GM19351 (cell line): ENCODE data around the gene C1orf122.
A peak's percentile ranks its signal among the peaks of the same experiment; 100 is the strongest.

Source experiments
- ATAC-seq: cut with Tn5 transposase; IDR thresholded peaks from one replicate; pipeline ENCODE4 v1.9.1; 2021; ENCODE audit warnings: mild to moderate bottlenecking, moderate library complexity; ENCODE audit not compliant: unreplicated experiment

Gene C1orf122

DNA sequence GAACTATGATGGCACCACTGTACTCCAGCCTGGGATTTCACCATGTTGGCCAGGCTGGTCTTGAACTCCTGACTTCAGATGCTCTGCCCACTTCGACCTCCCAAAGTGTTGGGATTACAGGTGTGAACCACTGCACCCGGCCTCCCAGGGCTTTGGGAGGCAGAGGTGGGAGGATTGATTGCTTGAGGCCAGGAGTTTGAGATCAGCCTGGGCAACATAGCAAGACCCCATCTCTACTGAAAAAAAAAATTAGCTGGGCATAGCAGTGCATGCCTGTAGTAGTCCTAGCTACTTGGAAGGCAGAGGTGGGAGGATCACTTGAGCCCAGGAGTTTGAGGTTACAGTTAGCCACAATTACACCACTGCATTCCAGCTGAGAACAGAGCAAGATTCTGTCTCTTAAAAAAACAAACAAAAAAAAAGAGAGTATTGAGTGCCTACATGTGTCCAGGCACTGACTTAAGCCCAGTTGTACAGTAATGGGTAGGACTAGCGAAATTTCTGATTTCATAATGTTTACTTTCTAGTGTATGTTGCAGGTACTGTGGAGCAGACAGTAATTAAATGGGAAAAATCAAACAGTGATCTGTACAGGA, 9.7 kb upstream of the C1orf122 start:
- ATAC-seq = no peak

DNA sequence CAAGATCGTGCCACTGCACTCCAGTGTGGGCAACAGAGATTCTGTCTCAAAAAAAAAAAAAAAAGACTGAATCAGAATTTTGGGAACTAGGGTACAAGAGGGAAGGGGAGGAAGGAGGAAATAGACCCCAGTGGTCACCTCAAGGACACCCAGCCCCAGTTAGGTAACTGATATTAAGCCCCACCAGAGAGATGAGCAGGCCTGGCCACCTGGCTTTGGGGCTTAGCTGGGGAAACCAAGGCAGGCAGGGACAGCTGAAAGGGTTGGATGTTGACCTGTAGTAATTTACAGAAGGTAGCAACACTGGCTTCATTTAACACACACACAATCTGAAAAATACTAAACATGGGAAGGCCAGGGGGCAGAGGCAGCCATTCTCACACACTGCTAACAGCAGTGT, 5.2 kb upstream of the C1orf122 start:
- ATAC-seq = no peak

DNA sequence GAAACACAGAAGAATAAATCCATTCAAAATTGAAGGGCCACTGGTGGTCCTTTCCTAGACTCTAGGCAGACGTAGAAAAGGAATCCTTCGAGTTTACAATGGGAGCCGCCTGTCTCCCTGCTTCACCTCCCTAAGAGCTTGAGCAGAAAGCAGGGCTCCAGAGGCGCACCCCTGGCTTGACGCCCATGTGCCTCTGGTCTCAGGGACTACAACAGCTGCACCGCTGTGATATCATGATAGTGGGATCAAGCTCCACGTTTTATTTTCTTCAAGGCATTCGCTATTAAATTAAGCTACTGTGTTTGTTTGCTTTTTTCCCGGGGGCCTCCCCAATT, 403 bp upstream of the C1orf122 start:
- no peak for ATAC-seq

DNA sequence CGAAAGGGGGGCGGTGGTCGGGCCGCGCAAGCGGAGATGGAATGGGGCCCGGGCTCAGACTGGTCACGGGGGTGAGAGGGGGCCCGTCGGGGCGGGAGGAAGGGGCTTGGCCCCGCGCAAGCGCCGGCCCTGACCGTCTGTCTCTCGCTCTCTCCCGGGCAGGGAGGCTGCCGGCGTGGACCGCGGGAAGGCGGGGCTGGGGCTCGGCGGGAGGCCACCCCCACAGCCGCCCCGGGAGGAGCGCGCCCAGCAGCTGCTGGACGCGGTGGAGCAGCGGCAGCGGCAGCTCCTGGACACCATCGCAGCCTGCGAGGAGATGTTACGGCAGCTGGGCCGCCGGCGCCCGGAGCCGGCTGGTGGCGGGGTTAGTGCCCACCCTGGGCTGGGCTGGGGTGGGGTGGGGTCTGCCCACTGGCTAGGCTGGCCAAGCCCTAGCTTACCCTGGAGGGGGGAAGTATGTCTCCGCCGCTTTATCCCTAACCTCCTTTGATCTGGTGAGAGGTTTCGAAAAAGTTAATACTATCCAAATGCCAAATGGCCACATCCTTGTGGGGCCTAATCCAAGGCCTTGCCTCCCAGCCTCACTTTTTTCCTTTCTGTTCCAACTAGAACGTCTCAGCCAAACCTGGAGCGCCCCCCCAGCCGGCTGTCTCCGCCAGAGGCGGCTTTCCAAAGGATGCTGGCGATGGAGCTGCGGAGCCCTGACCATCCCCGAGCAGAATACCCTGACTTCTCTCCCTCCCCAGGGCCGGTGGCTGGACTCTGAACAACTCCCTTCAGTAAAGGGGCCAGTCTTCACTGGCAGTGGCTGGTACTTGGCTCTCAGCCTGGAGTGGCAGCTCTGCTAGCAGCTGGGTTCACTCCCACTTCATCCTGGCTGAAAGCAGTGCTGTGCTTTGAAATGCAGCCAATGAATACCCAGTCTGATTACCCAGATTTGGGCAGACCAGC, 1.1 kb downstream of the C1orf122 start:
- ATAC-seq = peak; percentile 36

DNA sequence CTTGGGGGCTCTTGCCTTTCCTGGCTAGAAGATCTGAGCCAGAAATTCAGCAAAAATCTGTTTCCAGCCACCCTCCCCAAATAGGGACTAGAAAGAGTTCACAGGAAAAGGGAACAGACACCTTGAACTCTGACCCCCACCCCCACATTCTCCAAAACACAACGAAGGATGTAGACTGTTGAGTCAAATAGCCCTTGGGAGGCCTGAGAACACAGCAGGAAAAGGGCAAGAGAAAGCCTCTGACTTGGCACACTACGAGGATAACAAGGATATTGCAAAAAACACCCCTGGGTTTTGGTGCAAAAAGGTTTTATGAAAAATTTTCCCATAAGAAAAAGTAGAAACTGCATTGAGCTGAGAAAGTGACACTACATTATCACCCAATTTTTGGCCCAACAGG, 2.4 kb downstream of the C1orf122 start:
- ATAC-seq = no peak

DNA sequence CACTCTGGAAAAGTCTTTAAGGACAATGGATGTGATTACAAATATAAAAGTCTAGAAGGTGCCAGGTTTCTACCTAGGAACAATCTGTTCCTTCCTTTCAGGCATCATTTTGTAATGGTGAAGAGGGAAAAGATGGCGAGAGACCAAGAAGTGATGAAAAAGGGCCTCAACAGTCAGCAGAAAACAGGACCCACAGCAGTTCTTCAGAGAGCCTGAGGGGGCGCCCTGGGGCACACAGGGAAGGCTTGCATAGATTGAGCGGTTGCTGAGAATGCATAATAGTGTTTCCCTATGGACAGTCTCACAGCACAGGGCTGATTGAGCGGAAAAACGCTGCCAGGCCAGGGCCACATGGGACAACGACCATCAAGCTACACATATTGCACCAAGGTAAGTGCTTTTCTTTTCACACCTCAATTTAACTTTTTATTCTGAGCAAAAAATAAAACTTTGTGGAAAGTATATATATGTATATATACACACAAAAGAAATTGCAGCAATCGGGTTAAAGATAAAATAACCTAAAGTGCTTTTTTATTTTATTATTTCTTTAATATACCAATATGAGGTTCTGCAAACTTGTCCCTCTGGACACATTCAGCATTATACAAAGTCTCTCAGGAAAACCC, 3.6 kb downstream of the C1orf122 start:
- ATAC-seq = peak; percentile 46

DNA sequence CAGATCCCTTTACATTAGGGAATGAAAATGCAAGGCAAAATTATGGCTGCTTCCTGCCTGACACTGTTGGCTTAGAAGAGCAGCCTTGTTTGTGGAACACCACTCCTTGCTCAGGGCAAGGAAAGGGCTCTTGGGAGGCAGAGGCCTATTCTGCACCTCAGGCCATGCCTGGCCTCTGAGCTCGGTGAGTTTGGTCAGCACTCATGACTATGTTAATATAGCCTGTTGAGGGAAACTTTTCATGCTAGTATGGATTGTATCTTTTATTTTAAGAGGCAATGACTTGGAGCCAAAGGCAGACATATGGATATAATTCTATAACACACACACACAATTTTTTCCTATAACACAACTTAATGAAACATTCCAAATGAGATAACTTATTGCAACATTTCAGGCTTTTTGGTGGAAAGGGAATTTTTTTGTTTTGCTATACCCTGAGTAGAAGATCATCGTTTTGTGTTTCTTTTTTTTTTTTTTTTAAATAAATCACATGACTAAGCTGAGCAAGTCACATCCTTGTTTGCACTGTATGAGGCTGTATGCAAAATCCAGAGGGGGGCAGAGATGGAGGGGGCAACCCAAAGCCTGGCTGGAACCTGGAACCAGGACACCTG, 6.0 kb downstream of the C1orf122 start:
- no peak for ATAC-seq

DNA sequence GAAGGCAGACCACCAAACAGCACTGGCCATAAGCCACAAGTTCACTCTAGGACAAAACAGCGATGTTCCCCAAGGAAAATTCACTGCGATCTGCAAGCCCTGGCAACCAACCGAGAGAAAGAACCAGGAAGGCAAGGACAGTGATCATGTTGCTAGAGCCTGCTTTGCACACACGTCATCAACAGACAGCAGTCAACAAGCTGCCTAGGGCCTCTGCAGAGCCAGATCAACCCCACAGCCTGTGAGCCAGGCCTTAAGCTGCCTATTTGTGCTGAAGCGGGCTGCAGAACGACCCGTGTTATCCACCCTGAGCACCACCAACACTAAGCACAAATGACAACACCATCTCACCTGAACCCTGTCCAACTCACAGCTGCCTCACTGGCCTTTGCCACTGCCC, 6.7 kb downstream of the C1orf122 start:
- ATAC-seq = no peak

DNA sequence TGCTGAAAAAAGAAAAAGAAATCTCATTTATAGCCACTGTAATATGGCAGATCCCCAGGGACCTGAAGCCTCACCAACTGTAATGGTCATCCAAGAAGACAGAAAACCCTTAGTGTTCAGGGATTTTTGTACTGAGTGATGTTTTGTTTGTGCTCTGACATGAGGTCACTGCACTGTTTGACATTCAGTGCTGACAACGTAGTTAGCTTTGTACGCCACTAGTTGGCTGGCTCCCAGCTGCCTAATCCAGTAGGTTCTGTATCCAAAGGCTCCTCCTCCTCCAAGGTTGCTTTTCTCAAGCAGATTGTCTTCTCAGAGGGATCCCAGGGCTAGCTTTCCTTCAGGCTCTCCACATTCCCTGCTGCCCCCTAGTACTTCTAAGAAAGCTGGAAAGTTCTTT, 9.9 kb downstream of the C1orf122 start:
- no peak for ATAC-seq

DNA sequence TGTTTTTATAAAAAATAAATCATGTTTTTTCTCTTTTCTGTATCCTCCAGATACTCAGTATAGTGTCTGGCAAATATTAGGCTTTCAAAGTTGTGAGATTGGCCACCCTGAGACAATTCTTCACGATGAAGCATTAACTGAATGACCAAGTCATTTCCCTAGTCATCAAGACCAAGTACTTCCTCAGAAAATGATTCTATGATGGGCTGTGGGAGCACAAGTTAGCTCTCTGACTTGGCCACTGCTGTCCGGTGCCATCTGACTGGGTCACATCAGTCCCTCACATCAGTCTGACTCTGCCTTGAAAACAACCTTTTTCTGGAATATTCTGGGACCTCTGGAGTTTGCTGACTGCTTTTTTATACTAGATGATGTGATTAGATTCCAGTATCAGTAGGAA, 13.9 kb downstream of the C1orf122 start:
- no peak for ATAC-seq

DNA sequence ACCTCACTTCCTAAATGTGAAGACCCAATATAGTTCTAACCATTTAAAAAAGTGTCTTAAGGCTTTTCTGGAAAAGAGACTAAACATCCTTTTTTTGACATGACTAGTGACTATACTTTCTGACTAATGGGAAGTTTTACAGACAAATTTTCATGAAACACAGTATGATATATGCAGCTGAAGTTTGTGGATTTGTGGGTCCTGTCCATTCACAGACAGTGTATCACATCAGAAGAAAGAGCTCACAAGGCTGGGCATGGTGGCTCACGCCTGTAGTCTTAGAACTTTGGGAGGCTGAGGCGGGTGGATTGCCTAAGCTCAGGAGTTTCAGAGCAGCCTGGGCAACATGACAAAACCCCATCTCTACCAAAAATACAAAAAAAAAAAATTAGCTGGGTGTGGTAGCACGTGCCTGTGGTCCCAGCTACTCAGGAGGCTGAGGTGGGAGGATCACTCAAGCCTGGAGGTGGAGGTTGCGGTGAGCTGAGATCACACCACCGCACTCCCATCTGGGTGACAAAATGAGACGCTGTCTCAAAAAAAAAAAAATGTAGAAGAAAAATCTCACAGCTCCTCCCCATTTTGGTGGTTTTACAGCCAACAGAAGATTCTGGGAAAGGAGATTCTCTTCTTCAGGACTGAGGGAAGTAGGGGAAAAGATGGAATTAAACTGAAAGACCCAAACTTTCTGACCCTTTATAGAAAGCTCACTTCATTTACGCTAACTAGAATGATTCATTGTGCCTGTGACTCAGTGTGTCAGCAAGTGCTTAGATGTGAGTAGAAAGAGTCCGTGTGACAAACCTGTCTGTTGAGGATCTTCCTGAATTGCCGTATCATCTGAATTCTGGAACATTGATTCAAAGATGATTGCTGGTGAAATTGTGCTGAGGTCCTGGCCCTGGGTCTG, 15.6 kb downstream of the C1orf122 start:
- ATAC-seq = no peak

DNA sequence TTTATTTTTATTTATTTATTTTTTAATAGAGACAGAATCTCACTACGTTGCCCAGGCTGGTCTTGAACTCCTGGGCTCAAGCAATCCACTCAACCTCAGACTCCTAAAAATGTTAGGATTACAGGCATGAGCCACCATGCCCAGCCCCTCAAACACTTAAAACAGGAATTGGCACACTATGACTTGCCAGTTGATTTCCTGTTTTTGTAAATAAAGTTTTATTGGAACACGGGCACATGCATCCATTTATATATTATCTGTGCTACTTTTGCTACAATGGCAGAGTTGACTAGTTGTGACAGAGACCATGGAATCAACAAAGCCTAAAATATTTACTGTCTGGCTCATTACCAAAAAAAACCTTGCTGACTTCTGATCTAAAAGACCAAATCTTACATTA, 16.4 kb downstream of the C1orf122 start:
- ATAC-seq = no peak

DNA sequence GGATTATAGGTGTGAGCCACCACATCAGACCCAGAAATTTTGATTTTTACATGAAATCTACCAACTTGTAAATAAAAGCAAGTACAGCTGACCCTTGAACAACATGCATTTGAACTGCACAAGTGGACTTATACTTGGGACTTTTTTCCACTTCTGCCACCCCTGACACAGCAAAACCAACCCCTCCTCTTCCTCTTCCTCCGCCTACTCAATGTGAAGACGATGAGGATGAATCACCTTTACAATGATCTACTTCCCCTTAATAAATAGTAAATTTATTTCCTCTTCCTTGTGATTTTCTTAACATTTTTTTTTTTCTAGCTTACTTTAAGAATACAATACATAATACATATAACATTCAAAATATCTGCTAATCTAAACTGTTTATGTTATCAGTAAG, 17.9 kb downstream of the C1orf122 start:
- no peak for ATAC-seq

DNA sequence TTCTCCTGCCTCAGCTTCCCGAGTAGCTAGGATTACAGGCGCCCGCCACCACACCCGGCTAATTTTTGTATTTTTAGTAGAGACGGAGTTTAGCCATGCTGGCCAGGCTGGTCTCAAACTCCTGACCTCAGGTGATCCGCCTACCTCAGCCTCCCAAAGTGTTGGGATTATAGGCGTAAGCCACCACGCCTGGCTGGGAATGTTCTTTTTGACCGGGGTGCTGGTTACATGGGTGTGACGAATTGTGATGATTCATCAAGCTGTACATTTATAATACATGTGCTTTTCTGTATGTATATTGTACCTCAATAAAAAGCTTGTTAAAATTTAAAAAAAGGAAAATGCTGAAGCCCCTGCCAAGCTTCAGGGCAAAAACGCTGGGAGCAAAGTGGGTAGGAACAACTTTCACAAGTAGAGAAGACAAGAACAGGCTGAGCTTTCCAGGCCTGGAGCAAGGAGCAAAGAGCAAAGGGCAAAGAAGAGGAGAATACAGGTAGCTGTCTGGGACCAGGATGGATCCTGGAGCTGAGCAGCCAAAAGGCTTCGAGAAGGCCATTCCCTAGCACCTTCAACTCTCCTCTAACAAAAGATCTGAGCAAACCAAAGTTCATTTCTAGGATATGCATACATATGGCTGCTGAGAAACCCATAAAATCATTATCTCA, 21.0 kb downstream of the C1orf122 start:
- no peak for ATAC-seq

DNA sequence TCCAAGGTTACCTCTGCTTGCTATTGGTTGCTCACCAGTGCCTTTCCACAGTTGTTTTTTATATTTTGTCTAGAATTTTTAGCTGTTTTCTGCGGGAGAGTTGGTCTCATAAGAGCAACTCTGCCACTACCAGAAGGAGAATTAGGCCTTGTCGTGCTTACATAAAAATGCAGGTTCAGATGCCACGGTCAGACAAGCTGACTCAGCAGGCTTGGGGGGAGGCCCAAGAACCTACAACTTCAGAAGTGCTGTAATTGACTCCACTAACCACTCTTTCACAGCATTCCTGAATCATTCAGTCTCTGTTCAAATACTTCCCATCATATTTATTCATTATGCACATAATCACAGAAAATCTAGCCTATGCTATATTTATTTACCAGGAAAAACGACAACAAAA, 23.5 kb downstream of the C1orf122 start:
- no peak for ATAC-seq

DNA sequence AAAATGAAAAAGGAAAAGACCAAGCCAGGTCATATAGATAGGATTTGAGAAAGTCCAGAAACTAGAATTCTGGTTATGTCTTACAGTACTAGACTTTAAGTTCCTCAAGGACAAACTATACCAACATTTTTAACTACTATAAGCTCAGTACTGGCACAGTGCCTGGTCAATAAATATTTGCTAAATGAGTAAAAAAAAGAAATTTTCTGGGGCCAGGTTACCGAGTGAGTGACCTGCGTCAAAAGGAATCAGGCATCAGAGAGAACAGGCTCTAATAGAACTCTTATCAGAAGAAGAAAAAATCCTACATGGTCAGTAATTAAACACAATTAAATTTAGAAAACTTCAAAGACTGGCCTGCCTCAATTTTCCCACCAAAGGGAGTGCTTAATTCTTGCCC, 24.2 kb downstream of the C1orf122 start:
- no peak for ATAC-seq

DNA sequence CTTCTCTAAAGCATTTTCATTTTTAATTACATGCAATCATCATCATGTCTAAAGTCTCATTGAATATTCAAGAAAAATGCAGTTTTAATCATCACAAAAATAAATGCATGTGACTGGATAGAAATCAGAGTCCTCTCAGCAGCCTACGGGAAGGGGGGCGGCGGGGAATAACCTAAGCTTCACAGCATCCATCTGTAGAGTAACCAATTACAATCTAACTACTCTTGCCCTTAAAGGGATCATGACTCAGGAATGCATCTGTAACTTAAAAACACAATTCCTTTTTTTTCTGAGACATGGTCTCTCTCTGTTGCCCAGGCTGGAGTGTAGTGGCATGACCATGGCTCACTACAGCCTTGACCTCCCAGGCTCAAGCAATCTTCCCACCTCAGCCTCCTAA, 29.2 kb downstream of the C1orf122 start:
- ATAC-seq = no peak

DNA sequence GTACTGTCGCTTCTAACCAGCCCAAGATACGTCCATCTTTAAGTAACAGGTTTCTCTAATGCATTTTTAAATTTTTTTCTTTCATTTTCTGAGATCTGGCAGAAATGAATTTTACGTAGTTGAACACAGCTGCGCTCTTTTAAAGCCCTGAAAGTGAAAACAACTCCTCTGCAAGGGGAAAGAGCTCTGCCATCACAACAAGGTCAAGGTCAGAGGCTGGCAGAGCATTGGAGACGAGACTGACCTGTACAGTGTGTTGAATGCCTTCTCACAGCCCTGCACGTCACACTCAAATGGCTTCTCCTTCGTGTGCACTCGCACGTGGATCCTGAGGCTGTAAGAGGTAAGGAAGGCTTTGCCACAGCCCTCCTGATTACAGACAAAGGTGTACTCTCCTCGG, 32.1 kb downstream of the C1orf122 start:
- ATAC-seq = no peak

DNA sequence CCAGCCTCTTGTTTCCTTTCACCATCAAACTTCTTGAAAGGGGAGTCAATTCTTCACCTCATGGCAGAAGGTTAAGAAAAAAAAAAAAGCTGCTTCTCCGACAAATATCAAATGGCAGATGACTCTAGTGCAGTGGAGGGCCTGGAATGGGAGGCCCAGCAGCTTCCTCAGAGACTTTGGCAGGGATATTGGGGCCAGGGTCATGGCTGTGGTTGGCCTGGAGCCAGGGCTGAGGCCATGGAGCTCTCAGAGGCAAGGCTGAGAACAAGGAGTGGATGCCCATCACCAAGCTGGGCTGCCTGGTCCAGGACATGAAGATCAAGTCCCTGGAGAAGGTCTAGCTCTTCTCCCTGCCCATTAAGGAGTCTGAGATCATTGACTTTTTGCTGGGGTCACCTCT, 33.1 kb downstream of the C1orf122 start:
- ATAC-seq = no peak

DNA sequence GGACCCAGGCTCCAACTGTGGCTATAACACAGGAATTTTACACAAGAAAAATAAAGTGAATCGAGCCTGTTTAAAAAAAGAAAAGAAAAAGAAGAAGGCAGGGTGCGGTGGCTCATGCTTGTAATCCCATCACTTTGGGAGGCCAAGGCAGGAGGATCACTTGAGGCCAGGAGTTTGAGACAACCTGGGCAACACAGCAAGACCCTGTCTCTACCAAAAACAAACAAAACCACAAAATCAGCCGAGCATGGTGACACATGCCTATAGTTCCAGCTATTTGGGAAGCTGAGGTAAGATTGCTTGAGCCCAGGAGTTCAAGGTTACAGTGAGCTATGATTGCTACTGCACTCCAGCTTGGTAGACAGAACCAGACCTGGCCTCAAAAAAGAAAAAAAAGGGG, 34.1 kb downstream of the C1orf122 start:
- no peak for ATAC-seq
